ENCODE results near the gene ZNF184.

Gene ZNF184

DNA sequence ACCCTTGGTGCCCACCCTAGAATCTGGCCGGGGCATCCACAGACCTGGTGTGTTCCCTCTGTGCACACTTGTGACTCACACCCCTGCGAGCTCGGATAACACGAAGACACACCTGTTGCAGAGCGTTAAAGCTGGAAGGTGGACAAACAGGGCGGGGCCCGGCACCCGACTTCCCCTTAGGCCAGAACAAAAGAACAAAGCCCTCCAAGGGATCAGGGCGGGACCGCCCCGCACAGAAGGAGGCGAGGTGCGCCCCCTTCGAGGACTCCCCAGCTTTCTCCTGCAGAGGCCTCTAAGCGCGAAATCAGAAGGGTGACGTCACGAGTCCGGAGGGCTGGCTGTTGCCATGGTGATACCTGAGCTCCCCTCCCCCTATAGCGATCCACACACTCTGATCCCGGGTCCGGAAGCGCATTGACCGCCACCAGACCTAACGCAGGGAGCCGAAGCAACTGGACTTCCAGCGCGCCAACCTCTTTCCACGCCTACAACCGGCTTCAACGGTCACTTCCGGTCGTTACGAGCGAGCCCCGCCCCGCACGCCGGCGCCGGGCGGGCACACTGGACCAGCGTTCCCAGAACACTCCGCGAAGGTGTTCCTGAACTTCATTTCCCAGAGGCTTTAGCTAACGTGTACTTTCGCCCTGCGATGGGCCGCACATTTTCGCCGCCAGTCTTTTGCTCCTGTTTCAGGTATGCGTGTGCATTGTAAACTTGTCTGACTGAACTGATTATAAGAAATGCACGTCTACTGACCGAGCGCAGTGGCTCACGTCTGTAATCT, at the start of gene ZNF184:
Gene ZNF184 (minus strand): TSS at position 489 of the 784 bp plus-strand sequence. CDS start 811 bp downstream, outside the sequence.
- DNase-seq (ENCODE audit: extremely low read depth in 1 of 2, low read depth in 1 of 2), result peak; percentile 58 to 71

DNA sequence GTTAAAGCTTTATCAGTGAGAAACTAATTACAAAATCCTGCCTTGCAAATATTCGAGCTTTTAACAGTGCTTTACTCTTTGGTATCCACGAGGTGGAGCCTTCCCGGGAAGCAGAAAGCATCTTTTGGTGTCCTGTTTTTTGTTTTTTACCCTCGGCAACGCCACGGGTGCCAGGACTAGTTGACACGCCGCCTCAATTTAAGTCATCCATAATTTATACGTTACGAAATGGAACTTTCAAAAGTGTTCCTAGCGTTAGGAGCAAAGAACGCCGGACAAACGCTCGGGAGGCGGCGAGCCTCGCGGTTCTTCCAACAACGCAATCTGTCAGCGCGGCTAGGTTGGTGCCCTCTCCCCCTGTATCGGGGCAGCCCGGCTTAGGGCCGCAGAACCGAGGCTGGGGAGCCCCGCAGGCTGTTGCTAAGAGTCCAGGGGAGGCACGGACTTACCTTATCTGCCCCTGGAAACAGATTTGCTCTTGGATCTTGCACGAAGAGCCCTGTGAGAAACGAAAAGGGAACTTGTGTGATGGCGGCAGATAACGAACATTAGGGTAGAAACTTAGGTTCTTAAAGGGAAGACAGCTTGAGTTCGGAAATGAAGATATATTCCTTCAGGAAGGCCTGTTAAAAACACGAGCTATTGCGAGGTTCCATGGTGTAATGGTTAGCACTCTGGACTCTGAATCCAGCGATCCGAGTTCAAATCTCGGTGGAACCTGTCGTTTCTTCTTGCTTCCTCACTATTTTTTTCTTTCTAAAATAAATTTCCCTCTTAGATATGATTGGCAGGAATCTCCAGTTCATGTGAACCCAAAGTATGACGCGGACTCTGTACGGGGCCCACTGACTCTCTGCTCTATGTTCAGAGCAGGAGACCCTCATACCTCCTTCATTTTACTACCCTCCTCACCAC, 46.2 kb upstream of the ZNF184 start:
- DNase-seq (ENCODE audit: extremely low read depth in 1 of 2, low read depth in 1 of 2), result no peak

DNA sequence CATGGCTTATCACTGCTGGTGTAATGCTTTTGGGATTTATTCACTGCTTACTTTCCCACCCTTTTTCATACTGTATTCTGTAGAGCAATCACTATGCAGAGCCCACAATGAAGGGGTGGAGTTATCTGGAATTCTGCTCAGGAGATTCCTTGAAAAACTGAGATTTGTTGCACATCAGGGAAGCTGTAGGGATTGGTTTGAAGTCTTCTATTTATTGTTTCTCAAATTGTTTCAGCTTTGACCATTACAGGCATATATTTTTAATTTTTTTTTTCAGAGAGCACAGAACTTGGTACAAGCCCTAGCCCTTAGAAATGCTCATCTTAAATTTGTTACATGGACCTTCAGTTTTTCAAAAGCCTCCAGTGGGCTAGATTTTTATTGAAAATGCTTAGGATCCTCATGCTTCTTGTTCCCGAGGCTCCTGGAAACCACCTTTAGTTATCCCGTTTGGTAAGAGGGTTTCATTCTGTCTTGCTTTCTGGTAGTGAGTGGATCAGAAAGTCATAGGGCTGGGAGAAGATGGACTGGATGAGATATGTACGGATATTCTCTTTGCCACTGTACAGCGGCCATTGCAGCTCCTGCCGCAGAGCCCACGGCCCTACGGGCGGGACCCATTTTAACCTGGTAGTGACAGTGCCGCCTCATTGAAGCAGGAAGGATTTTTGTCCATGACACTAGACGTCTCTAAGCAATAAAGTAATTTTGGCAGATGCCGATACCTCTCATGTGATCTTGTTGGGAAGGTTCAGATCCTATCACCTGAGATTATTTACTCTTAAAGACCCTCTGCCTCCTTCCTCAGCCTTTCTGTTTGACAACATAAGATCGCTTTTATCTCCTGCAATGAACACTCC, 45.3 kb upstream of the ZNF184 start:
- no peak for DNase-seq (ENCODE audit: extremely low read depth in 1 of 2, low read depth in 1 of 2)

DNA sequence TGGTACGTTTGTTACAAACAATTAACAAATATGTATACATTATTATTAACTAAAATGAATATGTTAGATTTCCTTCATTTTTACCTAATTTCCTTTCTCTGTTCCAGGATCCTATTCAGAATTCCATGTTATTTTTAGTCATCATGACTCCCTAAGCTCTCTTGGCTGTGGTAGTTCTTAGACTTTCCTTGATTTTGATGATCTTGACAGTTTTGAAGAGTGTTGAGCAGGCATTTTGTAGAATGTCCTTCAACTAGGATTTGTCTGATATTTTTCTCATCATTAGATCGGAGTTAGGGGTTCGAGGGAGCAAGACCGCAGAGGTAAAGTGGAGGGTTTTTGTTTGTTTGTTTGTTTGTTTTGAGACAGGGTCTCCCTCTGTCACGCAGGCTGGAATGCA, 44.3 kb upstream of the ZNF184 start:
- DNase-seq (ENCODE audit: extremely low read depth in 1 of 2, low read depth in 1 of 2), result no peak

DNA sequence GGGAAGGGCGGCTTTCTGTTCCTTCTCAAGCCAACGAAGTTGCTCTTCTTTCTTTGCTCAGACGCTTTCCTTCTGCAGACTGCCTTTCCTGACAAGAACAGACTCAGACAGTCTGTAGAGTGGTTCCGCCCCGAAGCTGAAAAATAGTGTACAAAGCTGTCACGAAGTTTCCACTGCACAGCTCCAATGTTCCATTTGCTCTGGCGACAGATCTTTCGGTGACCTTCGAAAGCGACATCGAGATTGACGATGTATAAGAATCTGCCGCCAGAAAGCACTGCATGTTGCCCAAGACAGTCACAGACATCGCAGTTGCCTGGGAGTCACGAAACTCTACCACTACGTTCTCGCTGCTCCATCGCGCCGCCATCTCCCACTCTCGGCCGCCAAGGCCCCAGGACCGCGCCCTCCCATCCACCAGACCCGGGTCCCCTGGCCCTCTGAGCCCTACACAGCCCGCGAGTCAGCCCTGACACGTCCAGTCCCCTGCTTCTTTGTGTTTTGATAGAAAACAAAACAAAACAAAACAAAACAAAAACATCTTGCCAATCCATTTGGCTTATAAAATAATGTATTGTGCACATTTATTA, 42.1 kb upstream of the ZNF184 start:
- no peak for DNase-seq (ENCODE audit: extremely low read depth in 1 of 2, low read depth in 1 of 2)

DNA sequence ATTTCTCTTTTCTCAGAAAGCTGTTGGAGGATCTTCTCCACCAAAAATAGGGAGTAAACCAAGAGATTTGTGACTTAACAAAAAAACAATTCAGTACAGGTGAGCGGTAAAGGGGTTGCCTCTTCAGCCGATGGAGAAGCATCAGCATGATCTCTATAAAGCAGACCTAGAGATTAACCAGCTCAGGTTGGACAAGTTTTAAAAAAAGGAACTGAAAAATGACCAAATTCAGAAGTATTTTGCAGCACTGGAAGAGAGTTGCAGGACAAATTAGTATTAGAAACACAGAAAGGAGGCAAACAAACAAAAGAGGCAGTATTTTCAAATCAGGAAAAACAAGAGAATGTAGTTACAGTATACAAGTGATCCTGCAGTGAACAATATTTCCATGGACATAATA, 39.6 kb upstream of the ZNF184 start:
- no peak for DNase-seq (ENCODE audit: extremely low read depth in 1 of 2, low read depth in 1 of 2)

DNA sequence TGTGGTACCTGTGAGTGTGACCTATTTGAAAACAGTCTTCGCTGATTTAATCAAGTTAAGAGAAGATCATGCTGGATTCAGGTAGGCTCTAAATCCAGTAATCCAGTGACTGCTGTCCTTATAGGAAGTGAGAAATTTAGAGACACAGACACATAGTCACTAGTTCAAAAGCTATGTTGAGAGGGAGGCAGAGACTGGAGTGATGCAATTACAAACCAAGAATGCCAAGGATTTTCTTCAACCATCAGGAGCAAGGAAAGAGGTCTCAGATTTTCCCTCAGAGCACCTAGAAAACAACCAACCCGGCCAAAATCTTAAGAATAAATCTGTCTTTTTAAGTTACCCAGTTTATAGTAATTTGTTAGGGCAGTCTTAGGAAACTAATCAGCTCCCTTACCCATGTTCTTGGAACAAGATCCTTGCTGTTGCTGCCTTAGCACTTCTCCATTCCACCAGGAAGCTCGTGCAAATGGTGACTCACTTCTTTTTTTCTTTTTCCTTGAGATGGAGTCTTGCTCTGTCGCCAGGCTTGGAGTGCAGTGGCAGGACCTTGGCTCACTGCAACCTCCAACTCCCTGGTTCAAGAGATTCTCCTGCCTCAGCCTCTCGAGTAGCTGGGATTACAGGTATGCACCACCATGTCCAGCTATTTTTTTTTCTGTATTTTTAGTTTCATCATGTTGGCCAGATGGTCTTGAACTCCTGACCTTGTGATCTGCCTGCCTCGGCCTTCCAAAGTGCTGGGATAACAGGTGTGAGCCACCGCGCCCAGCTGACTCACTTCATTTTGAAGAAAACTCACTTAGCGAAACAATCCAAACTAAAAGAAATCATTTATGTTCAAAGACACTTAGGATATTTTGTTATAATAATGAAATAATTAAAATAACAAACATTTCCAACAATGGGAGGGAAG, 34.4 kb upstream of the ZNF184 start:
- DNase-seq (ENCODE audit: extremely low read depth in 1 of 2, low read depth in 1 of 2), result no peak

DNA sequence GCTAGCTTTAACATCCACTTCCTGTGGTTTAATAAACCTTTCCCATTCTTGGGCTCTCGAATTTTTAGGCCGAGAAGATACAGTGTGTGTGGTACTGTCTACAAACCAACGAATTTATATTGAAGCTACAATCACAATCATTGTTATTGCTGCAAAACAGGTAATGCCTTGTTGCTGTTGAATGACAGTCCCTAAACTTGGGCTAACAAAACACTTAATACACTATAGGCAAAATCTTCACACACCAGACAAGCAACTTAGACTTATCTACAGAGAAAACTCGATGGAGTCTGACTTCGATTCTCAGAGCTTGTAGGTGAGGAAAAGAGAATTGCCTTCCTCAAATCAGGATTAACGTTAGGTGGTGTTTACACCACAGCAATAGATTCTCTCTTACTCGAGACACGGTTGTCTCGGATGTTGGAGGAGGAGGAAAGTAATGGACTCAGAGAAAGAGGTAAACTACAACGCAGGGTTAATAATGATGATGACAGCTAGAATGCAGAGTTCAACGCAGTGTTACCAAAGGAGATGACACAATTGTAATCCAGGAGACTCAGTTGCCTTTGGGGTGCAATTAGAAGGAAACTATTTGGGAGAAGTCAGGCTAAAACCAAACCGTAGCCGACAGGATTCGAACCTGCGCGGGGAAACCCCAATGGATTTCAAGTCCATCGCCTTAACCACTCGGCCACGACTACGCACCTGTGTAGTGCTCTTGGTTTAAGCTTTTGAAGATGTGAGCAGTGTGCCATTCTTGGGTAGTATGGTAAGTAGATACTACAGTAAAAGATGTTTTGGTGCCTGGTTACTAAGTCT, 32.5 kb upstream of the ZNF184 start:
- no peak for DNase-seq (ENCODE audit: extremely low read depth in 1 of 2, low read depth in 1 of 2)

DNA sequence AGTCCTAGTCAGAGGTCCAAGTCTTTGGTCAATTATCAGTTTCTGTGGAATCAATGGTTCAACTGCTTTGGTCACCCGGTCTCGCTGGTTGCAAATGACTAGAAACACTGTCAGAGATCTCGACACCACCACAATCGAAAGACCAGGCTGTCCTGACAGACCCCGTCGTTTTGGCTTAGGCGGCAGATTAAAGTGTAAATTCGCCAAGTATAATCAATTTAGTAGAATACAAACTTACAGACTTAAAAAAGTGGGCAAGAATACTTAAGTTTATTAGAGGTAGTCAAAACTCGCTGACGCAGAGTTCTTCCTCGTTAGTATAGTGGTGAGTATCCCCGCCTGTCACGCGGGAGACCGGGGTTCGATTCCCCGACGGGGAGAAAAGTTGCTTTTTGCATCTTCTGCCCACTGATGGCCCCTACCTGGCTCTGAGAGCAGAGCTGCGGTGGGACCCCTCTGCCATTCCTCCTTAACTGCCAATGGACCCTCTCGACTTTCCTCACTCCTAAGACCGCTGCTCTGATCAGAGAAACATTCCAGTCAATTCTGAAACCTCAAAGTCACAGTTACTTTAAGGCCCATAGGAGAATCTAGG, 30.6 kb upstream of the ZNF184 start:
- DNase-seq (ENCODE audit: extremely low read depth in 1 of 2, low read depth in 1 of 2), result peak; percentile 55 to 59

DNA sequence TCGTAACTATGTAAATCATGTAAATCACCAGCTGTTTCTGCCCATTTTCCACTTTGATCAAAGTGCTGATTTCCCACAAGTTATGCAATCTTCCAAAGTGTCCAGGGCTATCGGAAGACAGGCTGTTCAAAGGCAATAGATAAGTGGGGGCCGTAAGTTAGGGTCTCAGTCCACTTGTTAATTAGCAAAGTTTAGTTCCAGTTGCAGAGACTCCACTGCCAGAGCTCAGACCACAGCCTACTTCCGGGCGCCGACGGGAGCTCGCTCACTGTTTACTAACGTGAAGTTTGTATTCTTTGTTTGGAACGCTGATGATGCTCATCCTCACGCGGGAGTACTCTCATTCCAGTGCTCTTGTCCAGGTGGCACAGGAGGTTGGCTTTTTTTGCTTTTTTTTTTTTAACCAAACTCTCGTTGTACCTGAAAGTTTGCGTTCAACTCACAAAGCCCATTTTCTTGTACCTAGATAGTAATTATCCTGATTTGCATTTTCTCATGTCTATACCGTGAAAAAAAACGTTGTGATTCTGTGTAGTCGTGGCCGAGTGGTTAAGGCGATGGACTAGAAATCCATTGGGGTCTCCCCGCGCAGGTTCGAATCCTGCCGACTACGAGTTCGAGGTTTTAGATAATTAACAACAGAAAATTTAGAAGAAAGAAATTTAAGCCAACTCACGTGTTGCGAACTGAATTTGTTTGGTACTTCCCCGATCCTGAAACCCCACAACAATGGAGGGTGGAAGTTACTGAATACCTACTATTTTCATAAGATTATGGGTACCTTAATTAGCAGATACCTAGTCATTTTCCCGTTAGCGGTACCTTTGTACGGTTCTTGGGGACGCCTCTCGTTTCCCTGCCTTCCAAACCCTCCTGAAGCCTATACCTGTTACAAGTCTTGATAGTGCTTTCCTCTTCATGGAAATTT, 29.9 kb upstream of the ZNF184 start:
- no peak for DNase-seq (ENCODE audit: extremely low read depth in 1 of 2, low read depth in 1 of 2)

DNA sequence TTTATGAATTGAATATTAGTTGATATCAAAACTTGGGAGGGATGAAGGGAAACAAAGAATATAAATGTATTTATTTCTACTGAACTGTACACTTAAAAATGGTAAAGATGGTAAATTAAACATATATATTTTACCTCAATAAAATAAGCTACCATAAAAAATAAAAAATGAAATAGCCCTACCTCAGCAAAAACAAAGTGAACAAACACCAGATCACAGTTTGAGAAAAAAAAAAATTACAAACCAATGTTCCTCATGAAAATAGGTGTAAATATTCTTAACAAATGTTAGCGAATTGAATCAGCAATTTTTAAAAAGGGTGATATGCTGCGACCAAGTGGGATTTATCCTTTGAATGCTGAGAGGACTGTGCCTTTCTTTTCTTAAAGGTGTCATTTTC, 28.3 kb upstream of the ZNF184 start:
- DNase-seq (ENCODE audit: extremely low read depth in 1 of 2, low read depth in 1 of 2), result no peak

DNA sequence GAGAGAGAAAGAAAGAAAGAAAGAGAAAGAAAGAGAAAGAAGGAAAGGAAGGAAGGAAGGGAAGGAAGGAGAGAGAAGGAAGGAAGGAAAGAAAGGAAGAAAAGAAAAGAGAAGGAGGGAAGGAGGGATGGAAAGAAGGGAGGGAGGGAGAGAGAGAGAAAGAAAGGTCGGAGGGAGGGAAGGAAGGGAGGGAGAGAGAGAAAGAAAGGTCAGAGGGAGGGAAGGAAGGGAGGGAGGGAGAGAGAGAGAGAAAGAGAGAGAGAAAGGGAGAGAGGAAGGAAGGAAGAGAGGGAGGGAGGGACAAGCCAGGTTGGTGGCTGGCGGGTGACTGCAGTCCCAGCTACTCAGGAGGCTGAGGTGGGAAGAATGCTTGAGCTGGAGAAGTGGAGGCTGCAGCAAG, 27.3 kb upstream of the ZNF184 start:
- no peak for DNase-seq (ENCODE audit: extremely low read depth in 1 of 2, low read depth in 1 of 2)

DNA sequence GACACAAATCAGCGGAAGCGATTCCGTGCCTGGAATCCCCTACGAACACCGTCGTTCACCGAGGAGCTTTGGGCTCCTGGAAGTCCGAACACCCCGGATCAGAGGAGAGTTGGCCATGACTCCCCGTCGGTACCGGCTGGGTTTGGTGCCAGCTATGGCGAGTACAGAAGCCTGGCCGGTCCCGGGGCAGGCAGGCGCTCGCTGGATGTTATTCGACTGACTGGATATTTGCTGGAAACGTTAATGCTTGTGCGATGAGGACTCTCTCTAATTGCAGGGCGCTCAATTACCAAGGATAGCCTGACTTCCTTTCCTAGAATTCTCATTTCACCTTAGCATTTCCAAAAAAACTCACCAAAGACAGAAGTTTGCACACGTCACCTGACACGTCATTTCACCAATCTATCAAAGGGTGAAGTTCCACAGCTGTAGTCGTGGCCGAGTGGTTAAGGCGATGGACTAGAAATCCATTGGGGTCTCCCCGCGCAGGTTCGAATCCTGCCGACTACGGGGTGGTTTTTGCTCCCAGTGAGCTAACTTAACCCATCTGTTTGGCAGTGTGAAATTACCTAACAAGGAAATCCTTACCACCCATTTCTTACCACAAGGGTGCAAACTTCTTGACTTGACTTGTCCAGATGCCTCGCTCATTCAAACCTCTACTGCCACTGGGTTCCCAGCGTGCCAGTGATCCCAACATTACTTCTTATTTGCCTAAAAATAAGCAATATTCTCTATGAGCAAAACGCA, 22.7 kb upstream of the ZNF184 start:
- no peak for DNase-seq (ENCODE audit: extremely low read depth in 1 of 2, low read depth in 1 of 2)

DNA sequence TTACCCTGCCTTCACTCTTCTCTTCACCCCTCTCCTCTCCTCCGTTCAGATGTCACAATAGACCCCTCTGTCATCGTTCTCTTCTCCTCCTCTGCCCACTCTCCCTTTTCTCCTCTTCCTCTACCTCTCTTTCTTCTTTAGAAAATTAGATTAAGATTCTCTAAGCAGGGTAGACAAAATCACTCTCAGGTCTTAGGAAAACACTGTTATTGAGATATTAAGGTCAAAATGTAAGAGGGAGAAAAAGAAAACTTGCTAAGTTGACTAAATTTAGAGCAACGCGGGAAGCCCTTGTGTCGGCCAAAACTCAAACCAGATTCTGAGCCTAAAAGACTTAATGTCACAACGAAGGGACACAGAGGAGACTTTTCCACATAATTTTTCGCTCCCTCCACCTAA, 22.1 kb upstream of the ZNF184 start:
- DNase-seq (ENCODE audit: extremely low read depth in 1 of 2, low read depth in 1 of 2), result no peak

DNA sequence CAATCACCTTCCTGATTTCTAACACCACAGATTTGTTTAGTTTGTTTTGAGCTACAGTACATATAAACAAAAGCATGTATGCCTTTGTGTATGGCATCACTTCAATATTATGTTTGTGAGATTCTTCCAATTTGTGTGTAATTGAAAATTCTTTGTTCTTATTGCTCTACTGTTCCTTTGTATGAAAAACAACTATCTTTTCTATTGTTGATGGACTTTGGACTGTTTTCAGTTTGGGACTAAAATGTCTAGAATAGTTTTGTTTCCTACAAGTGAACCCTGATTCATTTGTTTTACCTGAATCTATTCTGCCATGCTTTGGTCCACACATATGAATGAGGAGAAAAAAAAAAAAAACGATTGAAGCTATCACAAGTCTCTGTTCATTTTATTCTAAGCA, 21.2 kb upstream of the ZNF184 start:
- DNase-seq (ENCODE audit: extremely low read depth in 1 of 2, low read depth in 1 of 2), result no peak

DNA sequence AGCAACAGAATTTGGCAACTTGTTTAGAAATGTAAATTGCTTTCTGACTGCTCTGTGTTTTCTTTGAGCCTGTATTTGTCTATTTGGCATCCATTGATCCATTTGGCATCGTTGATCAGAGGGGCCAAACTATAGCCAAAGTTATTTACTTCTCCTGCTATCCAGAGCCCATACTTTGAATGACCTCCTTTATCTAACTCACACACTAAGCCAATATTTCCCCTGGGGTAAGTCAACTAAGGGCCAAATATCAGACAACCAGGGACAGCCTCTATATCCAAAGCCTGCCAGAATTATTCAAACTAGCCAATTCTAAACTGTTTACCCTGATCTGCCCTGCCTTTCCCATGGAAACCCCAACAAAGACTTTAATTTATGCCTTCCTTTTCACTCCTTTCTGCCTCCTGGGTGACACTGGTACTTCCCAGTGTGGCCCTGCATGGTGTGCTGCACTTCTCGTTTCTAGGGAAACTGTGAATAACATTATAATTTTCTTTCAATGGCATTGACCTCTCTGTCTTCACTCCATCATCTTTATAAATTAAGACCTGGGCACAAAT, 19.8 kb upstream of the ZNF184 start:
- DNase-seq (ENCODE audit: extremely low read depth in 1 of 2, low read depth in 1 of 2), result no peak
